Measurements from ENCODE around the gene UNK.

- TF ChIP-seq CTCF (conservative IDR thresholded peaks at IDR 0.05; ENCODE audit: low read length): no peak
- TF ChIP-seq EZH2phosphoT487 (IDR thresholded peaks at IDR 0.05; ENCODE audit: borderline replicate concordance, low read depth, low read length): no peak
Measured at GRCh38 chr17:75776386-75777295, 8.0 kb upstream of the UNK start.

Data from OCI-LY7 (cell line).